Breast epithelium (tissue), 4 donors: ENCODE measurements around the gene IRF2. TPM values are rescaled to one million over a fixed set of nuclear protein-coding genes. Genes with fewer than 3 reads are reported as not detected.

Experiments used
- DNase-seq, 2 donors: peaks; one replicate each; pipeline ENCODE4 v3.0.0-alpha.2; 2019; ENCODE audit warnings: low spot score in 2 of 2
- H3K27ac ChIP-seq, 2 donors: fragments of 200-600 bp; sonication (generic) in 1 of 2; one replicate each; pipeline ENCODE4 v1.5.1; 2016 to 2019; ENCODE audit warnings: mild to moderate bottlenecking in 1 of 2
- H3K27me3 ChIP-seq, 2 donors: fragments of 200-600 bp; sonication (generic) in 1 of 2; one replicate each; pipeline versions ENCODE4 v1.5.1 to v1.6.0; 2017 to 2019; ENCODE audit warnings: control low read depth in 1 of 2, mild to moderate bottlenecking in 1 of 2
- H3K36me3 ChIP-seq: fragments of 200-600 bp; one replicate; pipeline ENCODE4 v1.5.1; 2019
- H3K4me1 ChIP-seq, 2 donors: fragments of 200-600 bp; sonication (generic); one replicate each; pipeline ENCODE4 v1.5.1; 2016 to 2019; ENCODE audit warnings: control low read depth in 1 of 2
- H3K4me3 ChIP-seq, 3 donors: fragments of 200-600 bp; sonication (generic); 1 replicate in 2 of 3; 2 replicates in 1 of 3; pipeline ENCODE4 v1.5.1; 2016 to 2019; ENCODE audit warnings: mild to moderate bottlenecking in 3 of 3, moderate library complexity in 2 of 3
- H3K9me3 ChIP-seq, 2 donors: fragments of 200-600 bp; sonication (generic) in 1 of 2; one replicate each; pipeline ENCODE4 v1.5.1; 2016 to 2019; ENCODE audit warnings: control low read depth in 1 of 2
- POLR2A ChIP-seq: fragments of 450-650 bp; IDR thresholded peaks from one replicate; pipeline ENCODE4 v1.6.1; 2016; ENCODE audit warnings: antibody characterized with exemption, mild to moderate bottlenecking, moderate library complexity
- POLR2AphosphoS5 ChIP-seq, 3 donors: sonication (generic); formaldehyde crosslinking; IDR thresholded peaks; one replicate each; pipeline ENCODE4 v1.6.1; 2017; ENCODE audit warnings: antibody characterized with exemption in 3 of 3
- intact Hi-C: fragments of 100-400 bp; cut with DNase I; formaldehyde crosslinking; loops from one replicate; pipeline ENCODE4 v1.15.1; 2023; ENCODE audit warnings: low total_unique reads
- total RNA-seq, 3 donors: library from RNA; depleted of rRNA; stranded (reverse); fragments of >200 nt; gene quantifications; one replicate each; pipeline ENCODE4 v1.1.0, GENCODE V29; 2016
- TF ChIP-seq, protein P1 (sequence below), 3 donors: fragments of 450-650 bp; IDR thresholded peaks; one replicate each; pipeline ENCODE4 v1.5.1; 2016 to 2017; ENCODE audit warnings: antibody characterized with exemption in 3 of 3, mild to moderate bottlenecking in 3 of 3, moderate library complexity in 3 of 3

IRF2 gene
- total RNA-seq, 3 donors from 2014 or later = 27.4 to 57.8 (median 36.4) TPM

DNA sequence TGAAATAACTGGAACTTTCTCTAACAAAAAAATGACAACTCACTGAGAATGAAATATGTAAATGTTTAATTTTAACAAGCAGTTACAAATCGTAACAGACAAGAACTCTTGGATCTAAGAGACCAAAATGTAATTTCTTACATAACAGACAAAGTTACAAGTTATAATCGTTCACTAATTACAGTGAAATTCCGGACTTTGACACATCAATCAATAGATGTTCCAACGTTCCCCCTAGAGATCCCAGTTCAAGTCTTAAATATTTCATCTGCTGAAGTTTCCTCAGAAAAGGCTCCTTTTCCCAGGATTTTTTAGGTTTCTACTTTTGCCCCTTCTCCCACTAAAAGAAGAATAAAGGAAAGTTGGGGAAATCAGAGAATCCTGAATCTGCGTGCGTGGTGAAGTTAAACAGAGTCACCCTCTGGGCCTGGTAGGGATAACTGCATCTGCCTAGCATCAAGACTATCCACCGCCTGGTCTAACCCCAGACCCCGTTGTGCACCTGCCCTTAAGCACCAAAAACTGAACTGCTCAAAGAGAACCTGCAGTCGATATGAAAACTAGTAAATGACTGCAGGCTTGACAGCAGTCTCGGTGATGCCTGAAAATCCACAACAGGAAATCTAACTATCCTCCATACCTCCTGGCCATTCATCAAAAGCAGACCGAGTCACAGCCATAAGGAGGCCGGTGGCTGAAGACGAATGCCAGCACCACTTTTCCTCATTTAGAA is 2.3 kb downstream of the IRF2 start:
- TF ChIP-seq POLR2A (no peak), POLR2AphosphoS5 (IDR thresholded peaks at IDR 0.05) (no peak)
- TF ChIP-seq, protein P1, sequence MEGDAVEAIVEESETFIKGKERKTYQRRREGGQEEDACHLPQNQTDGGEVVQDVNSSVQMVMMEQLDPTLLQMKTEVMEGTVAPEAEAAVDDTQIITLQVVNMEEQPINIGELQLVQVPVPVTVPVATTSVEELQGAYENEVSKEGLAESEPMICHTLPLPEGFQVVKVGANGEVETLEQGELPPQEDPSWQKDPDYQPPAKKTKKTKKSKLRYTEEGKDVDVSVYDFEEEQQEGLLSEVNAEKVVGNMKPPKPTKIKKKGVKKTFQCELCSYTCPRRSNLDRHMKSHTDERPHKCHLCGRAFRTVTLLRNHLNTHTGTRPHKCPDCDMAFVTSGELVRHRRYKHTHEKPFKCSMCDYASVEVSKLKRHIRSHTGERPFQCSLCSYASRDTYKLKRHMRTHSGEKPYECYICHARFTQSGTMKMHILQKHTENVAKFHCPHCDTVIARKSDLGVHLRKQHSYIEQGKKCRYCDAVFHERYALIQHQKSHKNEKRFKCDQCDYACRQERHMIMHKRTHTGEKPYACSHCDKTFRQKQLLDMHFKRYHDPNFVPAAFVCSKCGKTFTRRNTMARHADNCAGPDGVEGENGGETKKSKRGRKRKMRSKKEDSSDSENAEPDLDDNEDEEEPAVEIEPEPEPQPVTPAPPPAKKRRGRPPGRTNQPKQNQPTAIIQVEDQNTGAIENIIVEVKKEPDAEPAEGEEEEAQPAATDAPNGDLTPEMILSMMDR (IDR thresholded peaks at IDR 0.05) = no peak
- Histone ChIP-seq H3K4me1 (peaks cover 2 to 7% of the 10 kb centered on the region in 2 donors), H3K36me3 (no peaks in the 10 kb centered on the region), H3K27ac (peak overlapping the region; percentile 96 to 99), H3K9me3 (no peaks in the 10 kb centered on the region), H3K4me3 (peak overlapping the region; percentile 79 to 98 (median 88)), H3K27me3 (no peaks in the 10 kb centered on the region)
- intact Hi-C loops = loop anchor here (2.0 kb wide), 1 partner anchor 65 kb away; no protein-coding TSS in a partner anchor
- no peak for DNase-seq

DNA sequence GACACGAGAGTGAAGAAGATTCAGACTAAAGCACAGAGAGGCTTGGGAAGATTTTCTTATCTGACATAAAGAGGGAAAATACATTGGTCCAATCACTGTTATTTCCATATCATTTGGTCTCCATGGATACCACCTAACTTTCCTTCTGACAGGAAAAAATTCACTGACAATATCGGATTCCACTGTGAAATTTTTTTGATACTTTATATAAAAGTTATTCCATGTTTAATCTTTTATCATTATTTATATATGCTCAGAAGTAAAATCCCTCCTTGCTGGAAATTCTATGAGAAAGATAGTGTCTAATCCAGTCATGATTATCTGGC is 3.6 kb downstream of the IRF2 start:
- TF ChIP-seq POLR2A (no peak), POLR2AphosphoS5 (IDR thresholded peaks at IDR 0.05) (no peak)
- TF ChIP-seq, protein P1 (IDR thresholded peaks at IDR 0.05) = no peak
- H3K27me3 ChIP-seq = no peaks in the 10 kb centered on the region
- DNase-seq = no peak
- no peaks in the 10 kb centered on the region for H3K36me3 ChIP-seq
- H3K4me3 ChIP-seq = no peak overlapping the region
- intact Hi-C loops = no loop called here
- peaks cover 2 to 7% of the 10 kb centered on the region in 2 donors for H3K4me1 ChIP-seq
- H3K9me3 ChIP-seq = no peaks in the 10 kb centered on the region
- H3K27ac ChIP-seq = no peak overlapping the region

DNA sequence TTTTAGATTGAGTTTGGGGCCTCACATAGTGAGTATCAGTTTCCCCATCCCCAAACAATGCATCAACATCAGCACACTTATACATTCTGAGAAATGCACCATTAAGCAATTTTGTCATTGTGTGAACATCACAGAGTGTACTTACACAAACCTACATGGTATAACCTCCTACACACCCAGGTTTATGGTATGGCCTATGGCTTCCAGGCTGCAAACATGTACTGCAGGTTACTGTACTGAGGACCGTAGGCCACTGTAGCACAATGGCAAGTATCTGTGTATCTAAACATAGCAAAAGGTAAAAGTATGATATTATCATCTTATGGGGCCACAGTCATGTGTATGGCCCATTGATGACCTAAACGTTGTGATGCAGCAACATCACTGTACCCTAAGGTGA is 7.7 kb downstream of the IRF2 start:
- no peak overlapping the region for H3K27ac ChIP-seq
- no peak overlapping the region for H3K4me3 ChIP-seq
- TF ChIP-seq POLR2A = no peak
- TF ChIP-seq POLR2AphosphoS5 (IDR thresholded peaks at IDR 0.05) = no peak
- TF ChIP-seq, protein P1 (IDR thresholded peaks at IDR 0.05) = no peak
- no peak for DNase-seq
- intact Hi-C loops = no loop called here
- H3K27me3 ChIP-seq = no peaks in the 10 kb centered on the region
- no peaks in the 10 kb centered on the region for H3K9me3 ChIP-seq
- peaks cover under 1 to 2% of the 10 kb centered on the region in 2 donors for H3K4me1 ChIP-seq
- H3K36me3 ChIP-seq = no peaks in the 10 kb centered on the region

DNA sequence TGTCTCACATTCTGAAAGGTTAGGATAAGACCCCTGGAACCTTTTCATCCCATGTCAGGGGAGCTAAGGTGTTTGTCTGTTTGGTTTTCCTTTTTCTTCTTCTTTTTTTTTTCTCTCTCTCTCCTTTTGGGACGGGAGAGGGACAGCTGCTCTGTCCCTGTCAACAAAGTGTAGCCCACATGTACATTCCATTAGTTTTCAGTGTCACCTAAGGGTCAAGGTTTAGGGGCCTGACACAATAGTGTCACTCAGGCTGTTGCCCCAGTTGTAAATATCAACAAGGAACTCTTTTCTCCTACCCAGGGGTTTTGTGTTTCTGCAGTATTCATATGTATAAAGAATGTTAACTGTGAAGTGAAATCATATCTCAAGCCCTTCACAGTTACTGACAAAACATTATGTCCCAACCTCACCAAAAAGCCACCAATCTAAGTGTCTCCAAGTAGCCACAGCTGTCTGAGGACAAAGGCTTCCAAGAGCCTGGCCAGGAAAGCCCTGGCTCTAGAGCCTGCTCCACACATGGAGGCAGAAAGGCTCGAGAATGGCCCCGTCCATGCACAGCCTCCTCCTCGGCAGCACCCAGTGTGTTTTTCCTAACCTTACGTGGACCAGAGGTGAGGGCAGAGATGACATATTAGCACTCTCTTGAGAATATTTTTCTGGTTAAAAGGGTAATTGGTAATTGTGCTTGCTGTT is 9.4 kb downstream of the IRF2 start:
- TF ChIP-seq POLR2A (no peak), POLR2AphosphoS5 (IDR thresholded peaks at IDR 0.05) (no peak)
- TF ChIP-seq, protein P1 (IDR thresholded peaks at IDR 0.05) = no peak
- Histone ChIP-seq H3K27me3 (no peaks in the 10 kb centered on the region), H3K4me3 (no peak overlapping the region), H3K36me3 (no peaks in the 10 kb centered on the region), H3K9me3 (no peaks in the 10 kb centered on the region), H3K4me1 (peaks cover 0 to 2% of the 10 kb centered on the region in 2 donors), H3K27ac (no peak overlapping the region)
- intact Hi-C loops = no loop called here
- no peak for DNase-seq

DNA sequence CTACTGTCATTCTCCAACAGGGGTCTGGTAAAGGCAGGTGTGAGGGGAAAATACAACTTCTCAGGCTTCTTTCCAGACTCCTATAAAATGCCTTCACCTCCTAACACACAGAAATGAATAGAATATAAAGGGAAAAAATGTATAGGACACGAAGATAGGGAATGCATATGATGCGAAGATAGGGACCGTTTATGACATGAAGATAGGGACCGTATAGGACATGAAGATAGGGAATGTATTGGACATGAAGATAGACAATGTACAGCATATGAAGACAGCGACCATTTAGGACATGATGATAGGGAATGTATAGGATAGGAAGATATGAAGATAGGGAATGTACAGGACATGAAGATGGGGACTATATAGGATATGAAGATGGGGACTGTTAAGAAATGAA is 10.5 kb downstream of the IRF2 start:
- H3K9me3 ChIP-seq = no peaks in the 10 kb centered on the region
- H3K36me3 ChIP-seq = no peaks in the 10 kb centered on the region
- H3K4me3 ChIP-seq = no peak overlapping the region
- no peaks in the 10 kb centered on the region for H3K27me3 ChIP-seq
- DNase-seq = no peak
- no peaks in the 10 kb centered on the region for H3K4me1 ChIP-seq
- TF ChIP-seq POLR2AphosphoS5 (IDR thresholded peaks at IDR 0.05) (no peak), POLR2A (no peak)
- TF ChIP-seq, protein P1 (IDR thresholded peaks at IDR 0.05) = no peak
- intact Hi-C loops = no loop called here
- H3K27ac ChIP-seq = no peak overlapping the region
